Memory B cell (primary cell): ENCODE data around the gene DRC7.

ENCODE experiments used
- ATAC-seq: fragments of 150-1000 bp; cut with Tn5 transposase; 2 replicates; pipeline ENCODE4 v1.10.0; 2021; ENCODE audit warnings: low read depth, mild to moderate bottlenecking, moderate library complexity
- DNase-seq, 2 donors: peaks; one replicate each; pipeline ENCODE4 v3.0.0; 2022; ENCODE audit warnings: low spot score in 2 of 2
- H3K27ac Mint-ChIP-seq: one replicate; pipeline ENCODE4 v1.8.0; 2022; ENCODE audit warnings: mild to moderate bottlenecking, moderate library complexity, mixed read lengths
- H3K27me3 Mint-ChIP-seq: one replicate; pipeline ENCODE4 v1.8.0; 2022; ENCODE audit warnings: mixed read lengths
- H3K36me3 Mint-ChIP-seq: one replicate; pipeline ENCODE4 v1.8.0; 2022; ENCODE audit warnings: mild to moderate bottlenecking, mixed read lengths
- H3K4me1 Mint-ChIP-seq: one replicate; pipeline ENCODE4 v1.8.0; 2022; ENCODE audit warnings: mixed read lengths
- H3K4me3 Mint-ChIP-seq: one replicate; pipeline ENCODE4 v1.8.0; 2022; ENCODE audit warnings: mild to moderate bottlenecking, moderate library complexity, mixed read lengths
- H3K9me3 Mint-ChIP-seq: one replicate; pipeline ENCODE4 v1.8.0; 2022; ENCODE audit warnings: mixed read lengths

Gene DRC7

GRCh38 chr16:57688987-57689761 is 5.4 kb upstream of the DRC7 start:
- no peak for DNase-seq
- H3K4me3 Mint-ChIP-seq, result no peak overlapping the region
- H3K9me3 Mint-ChIP-seq, result no peaks in the 10 kb centered on the region
- H3K4me1 Mint-ChIP-seq, result peaks cover 11% of the 10 kb centered on the region
- no peaks in the 10 kb centered on the region for H3K36me3 Mint-ChIP-seq
- H3K27ac Mint-ChIP-seq, result peak overlapping the region; percentile 88
- no peaks in the 10 kb centered on the region for H3K27me3 Mint-ChIP-seq
- no peak for ATAC-seq

DNA sequence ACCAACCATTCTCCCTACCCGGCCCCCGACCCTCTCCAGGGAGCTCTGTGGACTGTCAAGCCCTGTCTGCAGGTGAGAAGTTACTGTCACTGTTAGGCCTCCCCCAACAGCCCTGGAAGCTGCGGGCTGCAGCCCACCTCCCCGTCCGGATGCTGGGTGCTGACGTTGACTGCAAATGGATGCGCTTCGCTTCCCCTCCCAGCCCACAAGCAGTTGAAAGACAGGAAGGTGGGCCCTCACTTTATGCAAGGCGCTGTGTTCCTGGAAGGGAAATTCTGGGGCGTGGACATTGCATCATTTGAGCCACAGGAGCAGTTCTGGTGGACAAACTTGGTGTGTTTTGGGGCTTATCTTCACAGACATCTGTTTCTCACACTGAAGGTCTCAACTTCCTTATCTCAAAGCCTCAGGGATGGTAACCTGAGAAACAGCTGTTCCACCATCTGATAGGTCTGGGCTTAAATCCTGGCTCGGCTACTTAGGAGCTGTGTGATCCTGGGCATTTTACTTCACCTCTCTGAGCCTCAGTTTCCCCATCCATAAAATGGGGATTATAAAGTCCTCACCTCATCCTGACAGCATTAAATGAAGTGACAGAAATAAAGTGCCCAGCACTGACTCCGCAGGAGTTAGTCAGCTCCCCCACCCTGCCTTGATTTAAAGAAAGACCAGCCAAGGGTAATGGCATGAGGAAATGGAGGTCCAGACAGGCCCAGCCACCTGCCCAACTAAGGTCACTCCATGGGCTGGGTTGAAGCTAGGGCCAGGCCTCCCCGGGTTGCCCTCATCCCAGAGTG is 4.6 kb upstream of the DRC7 start:
- no peaks in the 10 kb centered on the region for H3K27me3 Mint-ChIP-seq
- DNase-seq (peak; percentile 27 to 35), ATAC-seq (peak; percentile 87)
- peak overlapping the region; percentile 88 for H3K27ac Mint-ChIP-seq
- H3K4me1 Mint-ChIP-seq, result peaks cover 15% of the 10 kb centered on the region
- no peaks in the 10 kb centered on the region for H3K9me3 Mint-ChIP-seq
- H3K4me3 Mint-ChIP-seq, result no peak overlapping the region
- no peaks in the 10 kb centered on the region for H3K36me3 Mint-ChIP-seq

DNA sequence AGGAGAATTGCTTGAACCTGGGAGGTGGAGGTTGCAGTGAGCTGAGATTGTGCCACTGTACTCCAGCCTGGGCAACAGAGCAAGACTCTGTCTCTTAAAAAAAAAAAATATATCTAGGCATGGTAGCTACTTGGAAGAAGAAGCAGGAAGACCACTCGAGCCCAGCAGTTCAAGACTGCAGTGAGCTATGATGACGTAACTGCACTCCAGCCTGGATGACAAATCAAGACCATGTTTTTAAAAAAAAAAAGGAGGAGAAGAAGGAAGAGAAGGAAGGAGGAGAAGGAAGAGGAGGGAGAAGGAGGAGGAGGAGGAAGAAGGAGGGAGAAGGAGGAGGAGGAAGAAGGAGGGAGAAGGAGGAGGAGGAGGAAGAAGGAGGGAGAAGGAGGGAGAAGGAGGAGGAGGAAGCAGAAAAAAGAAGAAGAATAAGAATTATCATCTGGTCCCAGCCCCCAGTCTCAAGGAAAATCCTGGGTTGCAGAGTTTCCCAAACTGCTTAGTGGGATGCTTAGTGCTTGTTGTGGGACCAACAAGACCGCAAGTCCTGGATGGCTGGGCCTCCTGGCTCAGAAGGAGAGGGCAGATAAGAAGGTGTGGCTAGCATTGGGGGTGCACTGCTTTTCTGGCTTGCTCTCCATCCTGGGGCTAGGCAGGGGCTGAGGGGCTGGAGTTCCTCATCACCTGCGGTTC is 3.7 kb upstream of the DRC7 start:
- H3K4me1 Mint-ChIP-seq, result peaks cover 17% of the 10 kb centered on the region
- no peaks in the 10 kb centered on the region for H3K9me3 Mint-ChIP-seq
- no peaks in the 10 kb centered on the region for H3K27me3 Mint-ChIP-seq
- peak overlapping the region; percentile 56 for H3K27ac Mint-ChIP-seq
- H3K36me3 Mint-ChIP-seq, result no peaks in the 10 kb centered on the region
- H3K4me3 Mint-ChIP-seq, result no peak overlapping the region
- DNase-seq, result no peak
- no peak for ATAC-seq

- Mint-ChIP-seq H3K27me3 (no peaks in the 10 kb centered on the region), H3K36me3 (no peaks in the 10 kb centered on the region), H3K4me3 (no peak overlapping the region), H3K9me3 (no peaks in the 10 kb centered on the region), H3K27ac (peak overlapping the region; percentile 26), H3K4me1 (peaks cover 17% of the 10 kb centered on the region)
- DNase-seq (no peak), ATAC-seq (no peak)
Measured at GRCh38 chr16:57692636-57693035, 2.0 kb upstream of the DRC7 start.

- Mint-ChIP-seq H3K27ac (no peak overlapping the region), H3K36me3 (no peaks in the 10 kb centered on the region), H3K4me1 (peaks cover 17% of the 10 kb centered on the region), H3K4me3 (no peak overlapping the region), H3K27me3 (no peaks in the 10 kb centered on the region), H3K9me3 (no peaks in the 10 kb centered on the region)
- ATAC-seq (no peak), DNase-seq (no peak)
Measured at GRCh38 chr16:57693550-57693949, 1.1 kb upstream of the DRC7 start.

DNA sequence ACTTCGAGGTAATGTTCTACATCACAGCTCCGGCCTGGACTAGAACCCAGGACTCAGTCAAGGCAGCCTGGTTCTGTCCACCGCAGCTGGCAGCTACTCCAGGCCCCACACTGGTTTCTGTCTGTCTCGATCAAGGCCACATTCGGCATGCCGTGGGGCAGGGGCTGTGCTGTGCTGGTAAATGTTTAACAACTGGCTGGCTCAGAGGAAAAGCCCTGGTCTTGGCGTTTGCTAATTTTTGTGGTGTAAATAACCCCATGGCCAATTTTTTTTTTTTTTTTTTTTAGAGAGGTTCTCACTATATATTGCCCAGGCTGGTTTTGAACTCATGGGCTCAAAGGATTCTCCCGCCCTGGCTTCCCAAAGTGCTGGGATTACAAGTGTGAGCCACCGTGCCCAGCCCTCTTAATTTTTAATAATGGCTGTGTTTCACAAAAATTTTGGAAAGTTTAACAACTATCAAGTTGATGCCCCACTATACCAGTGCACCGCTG is 328 bp upstream of the DRC7 start:
- Mint-ChIP-seq H3K36me3 (no peaks in the 10 kb centered on the region), H3K9me3 (no peaks in the 10 kb centered on the region), H3K27me3 (no peaks in the 10 kb centered on the region), H3K4me3 (peak overlapping the region; percentile 72), H3K4me1 (peaks cover 15% of the 10 kb centered on the region), H3K27ac (peak overlapping the region; percentile 60)
- ATAC-seq (no peak), DNase-seq (no peak)

DNA sequence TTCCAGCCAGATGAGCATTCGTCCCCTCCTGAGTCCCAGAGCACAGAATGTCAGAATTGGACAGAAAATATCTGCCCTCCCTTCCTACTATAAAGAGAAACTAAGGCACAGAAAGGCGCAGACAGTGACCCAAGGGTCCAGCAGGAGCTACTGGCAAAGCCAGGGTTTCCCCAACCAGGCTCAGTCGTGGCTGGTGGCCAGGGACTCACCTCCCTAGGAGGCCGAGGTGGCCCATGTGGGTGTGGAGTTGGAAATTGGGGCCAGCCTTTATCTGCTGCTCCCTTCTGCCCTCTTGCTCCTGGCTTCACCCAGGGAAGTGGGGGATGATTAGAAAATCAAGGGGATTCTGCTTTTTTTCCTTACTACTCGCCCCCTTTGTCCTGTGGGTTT is 1.1 kb downstream of the DRC7 start:
- ATAC-seq (no peak), DNase-seq (no peak)
- Mint-ChIP-seq H3K36me3 (no peaks in the 10 kb centered on the region), H3K9me3 (no peaks in the 10 kb centered on the region), H3K4me1 (peaks cover 8% of the 10 kb centered on the region), H3K4me3 (no peak overlapping the region), H3K27ac (peak overlapping the region; percentile 60), H3K27me3 (no peaks in the 10 kb centered on the region)

- H3K4me3 Mint-ChIP-seq, result no peak overlapping the region
- no peaks in the 10 kb centered on the region for H3K27me3 Mint-ChIP-seq
- no peaks in the 10 kb centered on the region for H3K36me3 Mint-ChIP-seq
- ATAC-seq (no peak), DNase-seq (no peak)
- no peaks in the 10 kb centered on the region for H3K9me3 Mint-ChIP-seq
- no peak overlapping the region for H3K27ac Mint-ChIP-seq
- H3K4me1 Mint-ChIP-seq, result peaks cover 5% of the 10 kb centered on the region
Measured at GRCh38 chr16:57696240-57696639, 1.6 kb downstream of the DRC7 start.

DNA sequence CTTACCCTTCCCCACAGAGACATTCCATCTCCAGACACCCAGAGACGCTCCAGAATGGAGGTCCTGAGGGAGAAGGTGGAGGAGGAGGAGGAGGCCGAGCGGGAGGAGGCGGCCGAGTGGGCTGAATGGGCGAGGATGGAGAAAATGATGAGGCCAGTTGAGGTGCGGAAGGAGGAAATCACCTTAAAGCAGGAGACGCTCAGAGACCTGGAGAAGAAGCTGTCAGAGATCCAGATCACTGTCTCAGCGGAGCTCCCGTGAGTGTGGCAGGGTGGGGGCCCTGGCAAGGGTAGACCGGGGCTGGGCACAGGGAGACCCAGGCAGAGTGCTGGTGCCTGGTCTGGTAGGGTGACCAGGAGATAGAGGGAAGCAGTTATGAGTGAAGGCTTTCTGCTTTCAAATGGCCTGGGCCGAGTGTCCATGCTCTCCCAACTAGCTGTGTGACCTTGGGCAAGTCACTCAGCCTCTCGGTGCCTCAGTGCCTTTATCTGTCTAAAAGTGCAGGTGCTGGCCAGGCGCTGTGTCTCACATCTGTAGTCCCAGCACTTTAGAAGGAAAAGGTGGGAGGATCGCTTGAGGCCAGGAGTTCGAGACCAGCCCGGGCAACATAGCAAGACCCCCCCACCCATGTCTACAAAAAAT is 3.4 kb downstream of the DRC7 start:
- H3K27ac Mint-ChIP-seq, result no peak overlapping the region

DNA sequence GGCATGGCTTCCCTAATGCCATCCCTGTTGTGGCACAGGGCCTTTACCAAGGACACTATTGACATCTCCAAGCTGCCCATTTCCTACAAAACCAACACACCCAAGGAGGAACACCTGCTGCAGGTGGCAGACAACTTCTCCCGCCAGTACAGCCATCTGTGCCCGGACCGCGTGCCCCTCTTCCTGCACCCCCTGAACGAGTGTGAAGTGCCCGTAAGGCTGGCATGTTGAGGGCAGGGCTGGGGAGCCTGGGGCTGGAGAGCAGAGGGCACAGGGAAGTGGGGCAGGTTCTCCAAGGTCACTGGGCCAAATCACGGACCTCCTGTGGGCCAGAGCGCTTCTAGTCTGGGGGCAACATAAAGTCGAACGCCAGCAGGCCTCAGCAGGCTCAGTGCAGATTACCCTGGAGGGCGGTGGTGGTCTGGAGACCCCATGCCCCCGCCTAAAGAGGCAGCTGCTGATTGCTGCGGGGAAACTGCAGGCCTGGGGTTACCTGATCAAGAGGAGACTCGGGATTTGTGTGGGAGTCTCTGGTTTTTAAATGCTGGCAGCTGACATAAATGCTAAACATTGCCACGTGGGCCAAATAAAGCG is 4.3 kb downstream of the DRC7 start:
- no peaks in the 10 kb centered on the region for H3K27me3 Mint-ChIP-seq
- no peak overlapping the region for H3K27ac Mint-ChIP-seq
- peaks cover 5% of the 10 kb centered on the region for H3K4me1 Mint-ChIP-seq
- no peak for ATAC-seq
- no peak for DNase-seq
- H3K4me3 Mint-ChIP-seq, result no peak overlapping the region
- H3K9me3 Mint-ChIP-seq, result no peaks in the 10 kb centered on the region
- no peaks in the 10 kb centered on the region for H3K36me3 Mint-ChIP-seq

More for the DNA sequence above, 3.4 kb downstream of the DRC7 start:
- no peaks in the 10 kb centered on the region for H3K9me3 Mint-ChIP-seq
- DNase-seq, result no peak
- no peak overlapping the region for H3K4me3 Mint-ChIP-seq
- H3K36me3 Mint-ChIP-seq, result no peaks in the 10 kb centered on the region
- H3K27me3 Mint-ChIP-seq, result no peaks in the 10 kb centered on the region
- no peak for ATAC-seq
- H3K4me1 Mint-ChIP-seq, result peaks cover 5% of the 10 kb centered on the region

DNA sequence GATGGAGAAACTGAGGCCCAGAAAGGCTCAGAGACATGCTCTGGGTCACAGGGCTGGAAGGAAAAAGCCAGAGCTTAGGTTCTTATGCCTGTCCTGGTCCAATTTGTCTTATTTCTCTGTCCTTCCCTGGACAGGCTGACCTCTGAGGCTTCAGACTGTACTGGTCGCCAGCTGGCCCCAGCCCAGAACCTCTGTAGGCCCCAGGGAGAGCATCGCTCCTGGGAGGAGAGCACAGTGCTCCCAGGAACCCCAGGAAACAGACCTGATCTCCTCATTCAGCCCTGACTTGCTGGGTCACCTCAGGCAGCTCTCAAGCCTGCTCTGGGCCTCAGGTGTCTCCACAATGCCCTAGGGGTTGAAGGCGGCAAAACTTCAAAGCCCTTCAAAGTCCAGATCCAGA is 4.9 kb downstream of the DRC7 start:
- Mint-ChIP-seq H3K27me3 (no peaks in the 10 kb centered on the region), H3K27ac (no peak overlapping the region), H3K36me3 (no peaks in the 10 kb centered on the region), H3K9me3 (no peaks in the 10 kb centered on the region), H3K4me3 (no peak overlapping the region), H3K4me1 (peaks cover 5% of the 10 kb centered on the region)
- DNase-seq (no peak), ATAC-seq (no peak)

DNA sequence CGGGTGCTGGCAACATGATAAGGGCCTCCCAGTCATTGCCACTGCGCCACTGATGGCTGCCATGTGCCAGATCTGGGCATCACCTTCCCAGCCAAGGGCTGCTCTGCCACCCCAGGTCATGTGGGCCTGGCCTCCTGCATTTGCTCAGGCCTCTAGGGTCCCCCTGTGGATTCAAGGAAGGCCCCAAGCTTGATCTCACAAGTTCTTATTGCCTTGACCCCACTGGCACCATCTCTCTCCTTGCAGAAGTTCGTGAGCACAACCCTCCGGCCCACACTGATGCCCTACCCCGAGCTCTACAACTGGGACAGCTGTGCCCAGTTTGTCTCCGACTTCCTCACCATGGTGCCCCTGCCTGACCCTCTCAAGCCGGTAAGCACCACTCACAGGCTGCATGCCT is 5.3 kb downstream of the DRC7 start:
- ATAC-seq, result no peak
- H3K9me3 Mint-ChIP-seq, result no peaks in the 10 kb centered on the region
- no peak for DNase-seq
- no peaks in the 10 kb centered on the region for H3K27me3 Mint-ChIP-seq
- no peaks in the 10 kb centered on the region for H3K36me3 Mint-ChIP-seq
- H3K27ac Mint-ChIP-seq, result no peak overlapping the region
- no peak overlapping the region for H3K4me3 Mint-ChIP-seq
- H3K4me1 Mint-ChIP-seq, result peaks cover 2% of the 10 kb centered on the region

DNA sequence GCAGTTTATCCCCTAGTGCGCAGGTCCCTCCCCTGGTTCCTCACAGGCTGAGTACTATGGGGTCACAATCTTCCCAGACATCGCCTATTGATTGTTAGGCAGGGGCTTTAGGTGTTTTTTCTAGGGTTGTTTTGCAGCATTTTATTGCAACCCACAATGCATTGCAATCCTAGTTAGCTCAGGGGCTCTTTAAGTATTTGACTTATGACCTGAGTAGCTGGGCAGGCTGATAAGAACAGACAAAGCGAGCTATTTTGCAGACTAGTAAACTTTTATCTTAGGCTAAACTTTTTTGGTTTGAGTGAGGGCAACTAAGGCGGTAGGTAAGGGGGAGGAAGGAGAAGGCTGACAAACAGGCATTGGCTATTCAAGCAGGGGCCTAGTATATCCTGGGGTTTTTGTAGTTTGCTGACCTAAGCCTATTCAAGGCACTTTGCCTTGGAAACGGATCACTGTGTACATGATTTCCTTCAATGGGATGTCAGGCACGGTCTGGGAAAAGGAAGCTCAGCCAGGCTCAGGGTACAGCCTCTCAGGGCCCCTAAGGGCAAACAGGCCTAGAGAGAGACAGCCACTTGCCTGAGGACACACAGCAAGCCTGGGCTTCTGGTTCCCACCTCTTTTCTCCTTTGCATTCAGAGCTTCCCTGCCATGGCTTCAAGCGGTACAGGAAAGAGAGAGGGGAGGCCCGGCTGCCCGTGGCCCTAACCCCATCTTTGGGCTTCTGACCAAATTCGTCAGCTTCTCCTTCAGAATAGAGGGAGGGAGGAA is 6.4 kb downstream of the DRC7 start:
- no peak for ATAC-seq
- Mint-ChIP-seq H3K4me1 (no peaks in the 10 kb centered on the region), H3K27ac (no peak overlapping the region), H3K27me3 (peaks cover 7% of the 10 kb centered on the region), H3K9me3 (no peaks in the 10 kb centered on the region), H3K36me3 (no peaks in the 10 kb centered on the region), H3K4me3 (no peak overlapping the region)
- no peak for DNase-seq
